Coronary artery (tissue), 2 donors: ENCODE results near the gene VANGL1.

Source experiments
- DNase-seq: peaks from one replicate; pipeline ENCODE4 v3.0.0-alpha.2; 2017; ENCODE audit warnings: low spot score
- H3K27ac ChIP-seq, 2 donors: fragments of 200-600 bp; sonication (generic); one replicate each; pipeline ENCODE4 v1.5.1; 2016 to 2019
- H3K4me3 ChIP-seq: fragments of 200-600 bp; sonication (generic); 2 replicates; pipeline ENCODE4 v1.5.1; 2016; ENCODE audit warnings: mild to moderate bottlenecking, moderate library complexity
- CTCF ChIP-seq: fragments of 200-600 bp; sonication (generic); IDR thresholded peaks from one replicate; pipeline ENCODE4 v1.5.1; 2019; ENCODE audit warnings: antibody characterized with exemption

VANGL1 gene

GRCh38 chr1:115713906-115714305 lies 72.1 kb downstream of the VANGL1 start:
- Histone ChIP-seq H3K27ac (no peak overlapping the region), H3K4me3 (no peak overlapping the region)
- DNase-seq = no peak
- TF ChIP-seq CTCF = no peak

GRCh38 chr1:115714572-115715141 lies 72.9 kb downstream of the VANGL1 start:
- no peak for TF ChIP-seq CTCF
- DNase-seq = no peak
- Histone ChIP-seq H3K4me3 (no peak overlapping the region), H3K27ac (no peak overlapping the region)

GRCh38 chr1:115717541-115717940 lies 75.8 kb downstream of the VANGL1 start:
- H3K4me3 ChIP-seq = no peak overlapping the region
- DNase-seq = no peak
- H3K27ac ChIP-seq = no peak overlapping the region
- TF ChIP-seq CTCF = peak; percentile 41

- no peak for TF ChIP-seq CTCF
- Histone ChIP-seq H3K27ac (no peak overlapping the region), H3K4me3 (no peak overlapping the region)
- no peak for DNase-seq
These were observed 76.4 kb downstream of the VANGL1 start for GRCh38 chr1:115718011-115718754.

GRCh38 chr1:115719285-115719684 lies 77.5 kb downstream of the VANGL1 start:
- Histone ChIP-seq H3K27ac (no peak overlapping the region), H3K4me3 (no peak overlapping the region)
- no peak for TF ChIP-seq CTCF
- DNase-seq = no peak

- DNase-seq = no peak
- no peak for TF ChIP-seq CTCF
- no peak overlapping the region for H3K27ac ChIP-seq
- H3K4me3 ChIP-seq = no peak overlapping the region
These were observed 80.5 kb downstream of the VANGL1 start for GRCh38 chr1:115722221-115722620.

GRCh38 chr1:115723756-115724155 lies 82.0 kb downstream of the VANGL1 start:
- DNase-seq = no peak
- H3K4me3 ChIP-seq = no peak overlapping the region
- no peak for TF ChIP-seq CTCF
- H3K27ac ChIP-seq = no peak overlapping the region
